ENCODE measurements around the gene RFTN1. TPM values are rescaled to one million over a fixed set of nuclear protein-coding genes. Genes with fewer than 3 reads are reported as not detected.

The RFTN1 gene
- total RNA-seq, 1 donor from 2014 or later = 76.0 TPM

DNA sequence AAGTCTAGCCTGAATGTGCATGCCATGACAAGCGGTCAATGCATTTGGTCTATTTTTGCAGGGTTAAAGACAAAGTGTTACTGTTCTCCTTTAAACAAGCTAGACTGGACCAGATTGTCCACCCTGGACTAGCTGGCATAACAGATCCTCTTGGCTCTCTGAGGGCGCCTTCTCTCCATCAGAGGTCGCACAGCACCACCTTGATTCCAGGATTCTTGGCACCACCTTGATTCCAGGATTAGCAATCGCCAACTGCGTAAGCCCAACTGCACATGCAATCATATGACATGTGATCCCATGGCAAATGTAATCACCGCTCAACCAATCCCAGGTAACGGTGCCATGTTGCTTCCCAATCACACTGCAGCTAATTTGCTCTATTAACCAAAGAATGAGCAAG is 149.9 kb downstream of the RFTN1 start:
- DNase-seq (ENCODE audit: low read depth) = no peak

- no peak for DNase-seq (ENCODE audit: low read depth)
Observed at GRCh38 chr3:16362770-16363169, 150.7 kb downstream of the RFTN1 start.

DNA sequence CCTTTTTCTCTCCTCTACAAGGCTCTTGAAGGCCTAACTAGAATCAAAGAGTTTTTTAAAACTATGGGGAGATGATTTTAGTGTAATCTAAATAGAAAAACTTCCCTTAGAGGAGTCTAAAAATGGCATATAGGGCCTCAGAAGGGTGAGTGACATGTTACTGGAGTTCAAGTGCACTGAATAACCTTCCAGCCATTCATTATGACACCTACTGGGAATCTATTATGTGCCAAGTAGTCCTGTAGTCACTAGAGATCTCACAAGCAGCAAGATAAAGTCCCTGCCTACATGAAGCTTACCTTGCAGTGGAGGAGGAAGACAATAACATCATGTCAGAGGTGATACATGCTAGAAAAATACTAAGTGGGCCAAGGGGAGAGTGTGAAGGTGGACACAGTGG is 152.4 kb downstream of the RFTN1 start:
- DNase-seq (ENCODE audit: low read depth) = no peak

DNA sequence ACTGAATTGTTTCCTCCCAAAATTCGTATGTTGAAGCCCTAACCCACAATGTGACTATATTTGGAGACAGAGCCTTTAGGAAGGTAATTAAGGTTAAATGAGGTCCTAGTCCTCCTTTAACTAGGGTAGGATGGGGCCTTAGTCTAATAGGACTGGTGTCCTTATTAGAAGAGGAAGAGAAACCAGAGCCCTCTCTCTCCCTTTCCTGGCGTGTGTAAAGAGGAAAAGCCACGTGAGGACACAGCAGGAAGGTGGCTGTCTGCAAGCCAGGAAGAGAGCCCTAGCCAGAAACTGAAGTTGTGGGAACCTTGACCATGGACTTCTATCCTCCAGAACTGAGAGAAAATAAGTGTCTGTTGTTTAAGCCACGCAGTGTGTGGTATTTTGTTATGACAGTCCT is 154.2 kb downstream of the RFTN1 start:
- DNase-seq (ENCODE audit: low read depth) = no peak

DNA sequence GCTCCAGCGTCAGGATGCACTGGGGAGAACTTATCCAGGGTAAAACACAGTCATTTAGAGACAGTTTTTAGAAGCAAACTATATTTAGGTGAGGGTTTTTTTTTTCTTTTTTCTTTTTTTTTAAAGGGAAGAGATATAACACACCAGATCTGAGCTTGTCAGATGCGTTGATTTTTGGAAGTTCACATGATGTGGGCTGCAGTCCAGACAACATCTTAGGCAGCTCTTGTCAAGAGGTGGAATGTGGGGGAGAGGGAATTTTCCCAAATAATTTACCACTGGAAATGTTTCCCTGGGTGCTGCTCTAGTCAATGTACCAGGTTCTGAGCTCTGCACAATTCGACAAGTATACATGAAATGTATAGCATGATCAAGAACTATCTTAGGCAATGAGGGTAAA is 155.2 kb downstream of the RFTN1 start:
- DNase-seq (ENCODE audit: low read depth) = no peak

GRCh38 chr3:16357186-16358121 is 156.0 kb downstream of the RFTN1 start:
- DNase-seq (ENCODE audit: low read depth) = peak; percentile 63

- DNase-seq (ENCODE audit: low read depth) = no peak
Observed at GRCh38 chr3:16355828-16356227, 157.7 kb downstream of the RFTN1 start.

DNA sequence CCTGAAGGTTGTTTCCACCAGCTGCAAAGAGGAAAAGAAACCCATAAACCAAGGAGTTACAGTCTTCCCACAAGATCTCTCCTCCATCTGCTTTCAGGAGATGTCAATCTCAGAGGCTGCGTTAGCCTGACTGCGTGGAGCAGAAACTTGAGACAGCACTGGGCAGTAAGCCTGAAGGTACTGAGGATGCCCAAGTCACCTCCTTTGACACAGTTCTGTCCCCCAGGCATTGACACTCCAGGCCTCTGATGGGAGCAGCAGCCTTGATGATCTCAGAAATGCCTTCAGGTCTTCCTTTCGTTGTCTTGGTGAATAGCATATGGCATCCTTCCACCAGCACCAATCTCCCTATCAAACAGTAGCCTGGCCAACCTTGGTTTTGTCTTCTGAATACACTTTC is 159.2 kb downstream of the RFTN1 start:
- no peak for DNase-seq (ENCODE audit: low read depth)

DNA sequence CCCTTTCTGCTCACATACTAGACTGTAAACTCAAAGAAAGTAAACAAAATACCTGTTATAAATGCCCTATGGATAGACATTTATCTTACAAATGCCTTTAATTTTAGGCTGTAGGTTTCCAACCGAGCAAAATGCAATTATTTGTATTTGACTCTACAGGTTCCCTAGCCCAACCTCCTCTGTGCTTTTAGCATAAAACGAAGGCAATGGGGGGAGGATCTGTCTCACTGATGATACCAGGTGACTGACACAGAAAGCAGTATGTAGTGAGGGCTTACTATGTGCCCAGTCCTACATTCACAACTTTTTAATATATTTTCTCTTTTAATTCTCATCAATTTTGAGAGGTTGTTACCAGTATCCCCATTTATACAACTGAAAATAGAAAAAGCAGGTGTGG is 161.1 kb downstream of the RFTN1 start:
- no peak for DNase-seq (ENCODE audit: low read depth)

GRCh38 chr3:16350597-16351318 is 162.7 kb downstream of the RFTN1 start:
- no peak for DNase-seq (ENCODE audit: low read depth)

GRCh38 chr3:16349986-16350596 is 163.4 kb downstream of the RFTN1 start:
- peak; percentile 62 for DNase-seq (ENCODE audit: low read depth)

DNA sequence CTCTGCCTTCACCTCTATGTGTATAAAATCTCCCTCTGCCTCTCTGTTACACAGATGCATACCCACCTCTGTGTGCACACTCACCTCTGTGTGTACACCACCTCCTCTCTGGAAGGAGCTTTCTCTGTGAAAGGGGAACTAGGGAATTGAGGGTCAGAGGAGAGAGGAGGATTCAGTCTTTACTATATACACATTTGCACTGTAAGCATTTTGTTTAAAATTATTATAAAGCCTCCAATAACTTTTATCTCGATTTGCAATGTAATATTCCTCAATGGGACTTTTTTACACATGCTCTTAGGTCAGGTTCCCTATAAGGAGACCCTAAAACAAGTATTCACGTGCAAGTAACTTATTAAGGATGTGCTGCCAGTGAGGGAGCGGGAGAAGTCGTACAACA is 166.0 kb downstream of the RFTN1 start:
- no peak for DNase-seq (ENCODE audit: low read depth)

- no peak for DNase-seq (ENCODE audit: low read depth)
Observed at GRCh38 chr3:16346413-16347081, 167.0 kb downstream of the RFTN1 start.

DNA sequence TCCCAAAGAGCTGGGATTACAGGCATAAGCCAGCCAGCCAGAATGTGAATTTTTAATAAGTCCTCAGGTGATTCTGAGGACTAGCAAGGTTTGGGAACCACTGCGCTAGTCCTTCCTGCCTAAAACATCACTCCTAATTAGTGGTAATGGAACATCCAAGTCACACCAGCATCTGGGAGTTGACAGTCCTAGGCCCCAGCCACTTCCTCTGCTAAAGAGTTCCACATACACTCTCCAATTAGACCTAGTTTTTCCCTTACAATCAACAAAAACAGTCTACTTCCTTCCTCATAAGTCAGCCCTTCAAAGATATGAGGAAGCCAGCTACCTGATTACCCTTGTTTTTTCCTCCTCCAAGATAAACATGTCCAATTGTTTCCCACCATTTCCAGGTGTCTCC is 170.4 kb downstream of the RFTN1 start:
- no peak for DNase-seq (ENCODE audit: low read depth)

- DNase-seq (ENCODE audit: low read depth) = peak; percentile 83
Observed at GRCh38 chr3:16338999-16339398, 174.5 kb downstream of the RFTN1 start.

DNA sequence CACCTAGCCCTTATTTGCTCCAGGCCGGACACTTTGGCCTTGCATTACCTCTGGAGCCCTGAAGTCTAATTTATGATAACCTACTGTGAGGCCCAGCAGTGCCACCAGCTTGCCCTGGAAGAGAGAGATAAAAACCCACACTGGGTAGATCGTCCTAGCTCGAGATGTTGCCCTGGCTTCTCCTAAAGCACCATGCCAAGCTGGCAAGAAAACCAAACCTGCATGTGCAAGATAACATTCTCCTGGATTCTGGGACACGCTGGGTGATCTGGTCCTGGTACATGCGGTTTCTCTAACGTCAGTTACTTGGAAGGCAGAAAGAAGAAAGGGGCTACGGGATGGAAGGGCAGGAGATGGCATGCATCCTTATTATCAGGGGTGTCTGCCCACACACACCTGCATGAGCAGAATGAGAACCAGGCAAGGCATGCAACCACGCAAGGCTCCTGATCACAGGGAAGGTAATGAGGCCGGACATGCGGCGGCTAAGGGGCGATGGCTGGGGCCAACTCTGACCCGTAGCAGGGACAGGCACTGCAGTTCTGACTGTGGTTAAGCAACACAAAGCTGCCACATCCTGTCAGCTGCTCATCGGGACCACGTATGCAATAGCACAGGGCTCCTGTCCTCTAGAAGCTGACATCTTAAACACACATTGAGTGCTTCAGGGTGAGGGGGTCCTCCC is 175.5 kb downstream of the RFTN1 start:
- peak; percentile 62 for DNase-seq (ENCODE audit: low read depth)

- no peak for DNase-seq (ENCODE audit: low read depth)
Observed at GRCh38 chr3:16336825-16337224, 176.7 kb downstream of the RFTN1 start.

DNA sequence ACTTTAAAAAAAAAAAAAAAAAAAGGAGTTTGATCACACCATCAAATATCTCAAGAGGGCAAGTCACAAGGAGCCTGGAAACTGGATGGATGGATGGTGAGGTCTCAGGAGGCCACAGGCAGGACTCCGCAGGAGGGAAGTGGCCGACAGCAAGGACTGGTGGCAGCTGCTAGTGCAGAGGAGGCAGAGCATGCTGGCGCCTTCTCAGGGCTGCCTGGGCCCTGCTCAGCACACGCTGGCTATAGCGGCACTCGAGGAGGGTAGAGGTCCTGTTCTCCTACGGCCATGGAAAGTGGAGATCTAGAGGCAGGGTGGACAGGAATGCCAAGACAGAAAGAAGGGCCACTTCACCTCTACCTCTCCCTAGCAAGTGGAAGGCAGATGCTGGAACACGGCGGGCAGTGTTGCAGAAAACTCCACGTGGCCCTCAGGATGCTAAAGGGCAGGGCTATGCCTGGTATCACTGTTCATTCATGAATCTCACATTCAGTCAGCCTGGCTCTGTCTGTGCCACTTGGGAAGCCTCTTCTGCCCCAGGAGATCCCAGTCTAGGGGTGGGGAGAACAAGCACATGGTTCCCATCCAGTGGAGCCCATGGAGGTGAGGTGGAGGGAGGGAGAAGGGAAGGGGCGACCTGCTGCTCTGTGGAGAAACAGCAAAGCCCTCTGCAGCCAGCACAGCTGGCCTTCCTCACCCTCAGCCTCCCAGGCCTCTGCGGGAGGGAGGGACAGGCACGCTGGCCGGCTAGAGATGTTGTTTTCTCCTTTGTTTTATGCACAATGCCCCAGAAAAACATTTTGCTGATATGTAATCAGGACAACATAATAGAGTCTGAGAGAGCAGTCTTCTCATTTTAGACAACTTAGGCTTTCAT is 177.5 kb downstream of the RFTN1 start:
- DNase-seq (ENCODE audit: low read depth) = no peak

DNA sequence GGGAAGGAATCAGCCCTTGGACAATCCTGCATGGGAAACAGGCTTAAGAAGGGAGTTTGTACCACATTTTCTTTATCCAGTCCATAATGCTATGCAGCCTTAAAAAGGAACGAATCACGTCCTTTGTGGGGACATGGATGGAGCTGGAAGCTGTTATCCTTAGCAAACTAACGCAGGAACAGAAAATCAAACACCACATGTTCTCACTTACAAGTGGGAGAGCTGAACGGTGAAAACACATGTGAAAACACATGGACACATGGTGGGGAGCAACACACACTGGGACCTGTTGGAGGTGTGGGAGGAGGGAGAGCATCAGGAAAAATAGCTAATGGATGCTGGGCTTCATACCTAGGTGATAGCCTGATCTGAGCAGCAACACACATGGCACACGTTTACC is 178.2 kb downstream of the RFTN1 start:
- DNase-seq (ENCODE audit: low read depth) = no peak

DNA sequence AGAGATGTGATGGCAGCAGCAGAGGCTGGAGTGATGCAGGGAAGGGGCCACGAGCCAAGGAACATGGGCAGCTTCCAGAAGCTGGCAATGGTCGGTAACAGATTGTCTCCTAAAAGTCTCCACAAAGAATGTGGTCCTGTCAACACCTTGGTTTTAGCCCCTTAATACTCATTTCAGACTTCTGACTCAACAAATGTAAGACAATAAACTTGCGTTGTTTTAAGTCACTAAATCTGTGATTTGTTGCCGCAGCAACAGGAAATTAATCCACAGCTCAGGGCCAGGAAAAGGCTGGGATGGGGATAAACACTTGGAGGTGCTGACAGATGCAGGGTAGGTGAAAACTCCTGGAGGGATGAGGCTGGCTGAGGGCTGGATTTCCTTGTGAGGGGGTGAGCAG is 178.6 kb downstream of the RFTN1 start:
- no peak for DNase-seq (ENCODE audit: low read depth)
